ENCODE measurements around the gene FYN. TPM values are rescaled to one million over a fixed set of nuclear protein-coding genes. Genes with fewer than 3 reads are reported as not detected.
A peak's percentile ranks its signal among the peaks of the same experiment; 100 is the strongest.

Gene FYN
- total and polyA plus RNA-seq, 9 of the 15 experiments (the other 6 are each of a cell fraction or from before 2014, with no cell fraction given): 2.9 to 22.1 (median 11.4) TPM

- no peak for TF ChIP-seq TFAP4 (CRISPR knock-in tag; IDR thresholded peaks at IDR 0.05; ENCODE audit: borderline replicate concordance)
- no peak for TF ChIP-seq ZNF212 (CRISPR knock-in tag; IDR thresholded peaks at IDR 0.05)
- TF ChIP-seq, protein P1, sequence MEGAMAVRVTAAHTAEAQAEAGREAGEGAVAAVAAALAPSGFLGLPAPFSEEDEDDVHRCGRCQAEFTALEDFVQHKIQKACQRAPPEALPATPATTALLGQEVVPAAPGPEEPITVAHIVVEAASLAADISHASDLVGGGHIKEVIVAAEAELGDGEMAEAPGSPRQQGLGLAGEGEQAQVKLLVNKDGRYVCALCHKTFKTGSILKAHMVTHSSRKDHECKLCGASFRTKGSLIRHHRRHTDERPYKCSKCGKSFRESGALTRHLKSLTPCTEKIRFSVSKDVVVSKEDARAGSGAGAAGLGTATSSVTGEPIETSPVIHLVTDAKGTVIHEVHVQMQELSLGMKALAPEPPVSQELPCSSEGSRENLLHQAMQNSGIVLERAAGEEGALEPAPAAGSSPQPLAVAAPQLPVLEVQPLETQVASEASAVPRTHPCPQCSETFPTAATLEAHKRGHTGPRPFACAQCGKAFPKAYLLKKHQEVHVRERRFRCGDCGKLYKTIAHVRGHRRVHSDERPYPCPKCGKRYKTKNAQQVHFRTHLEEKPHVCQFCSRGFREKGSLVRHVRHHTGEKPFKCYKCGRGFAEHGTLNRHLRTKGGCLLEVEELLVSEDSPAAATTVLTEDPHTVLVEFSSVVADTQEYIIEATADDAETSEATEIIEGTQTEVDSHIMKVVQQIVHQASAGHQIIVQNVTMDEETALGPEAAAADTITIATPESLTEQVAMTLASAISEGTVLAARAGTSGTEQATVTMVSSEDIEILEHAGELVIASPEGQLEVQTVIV (CRISPR knock-in tag; IDR thresholded peaks at IDR 0.05; ENCODE audit: borderline replicate concordance): no peak
- 0 out of 6 replicates have a peak, but pooled peaks of 1 of the 3 experiments have one; percentile 21 for TF ChIP-seq ZBTB11 (CRISPR knock-in tag; IDR thresholded peaks at IDR 0.05)
- TF ChIP-seq MAZ (CRISPR knock-in tag; conservative IDR thresholded peaks at IDR 0.05 in 1 of 2, IDR thresholded peaks at IDR 0.05 in 1 of 2): peak in 1 of 2 experiments; percentile 64; a peak in 2 of 4 replicates
- TF ChIP-seq EP300 (IDR thresholded peaks at IDR 0.05; ENCODE audit: low read length): peak; percentile 88
- TF ChIP-seq GATAD2A (IDR thresholded peaks at IDR 0.05): 0 out of 2 replicates have a peak, but pooled peaks have one; percentile 26
- no peak for TF ChIP-seq AFF1 (IDR thresholded peaks at IDR 0.05; ENCODE audit: low read depth in 1 of 2, partially characterized antibody in 2 of 2)
- TF ChIP-seq ZNF444 (CRISPR knock-in tag; IDR thresholded peaks at IDR 0.05): no peak
- peak; percentile 38; the same call in 1 of the 2 replicates for TF ChIP-seq MAFF (IDR thresholded peaks at IDR 0.05; ENCODE audit: low read length)
- TF ChIP-seq, protein P2, sequence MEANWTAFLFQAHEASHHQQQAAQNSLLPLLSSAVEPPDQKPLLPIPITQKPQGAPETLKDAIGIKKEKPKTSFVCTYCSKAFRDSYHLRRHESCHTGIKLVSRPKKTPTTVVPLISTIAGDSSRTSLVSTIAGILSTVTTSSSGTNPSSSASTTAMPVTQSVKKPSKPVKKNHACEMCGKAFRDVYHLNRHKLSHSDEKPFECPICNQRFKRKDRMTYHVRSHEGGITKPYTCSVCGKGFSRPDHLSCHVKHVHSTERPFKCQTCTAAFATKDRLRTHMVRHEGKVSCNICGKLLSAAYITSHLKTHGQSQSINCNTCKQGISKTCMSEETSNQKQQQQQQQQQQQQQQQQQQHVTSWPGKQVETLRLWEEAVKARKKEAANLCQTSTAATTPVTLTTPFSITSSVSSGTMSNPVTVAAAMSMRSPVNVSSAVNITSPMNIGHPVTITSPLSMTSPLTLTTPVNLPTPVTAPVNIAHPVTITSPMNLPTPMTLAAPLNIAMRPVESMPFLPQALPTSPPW (CRISPR knock-in tag; IDR thresholded peaks at IDR 0.05): peak; percentile 31; the same call in 1 of the 2 replicates
- TF ChIP-seq TCF7L2 (IDR thresholded peaks at IDR 0.05; ENCODE audit: low read depth, low read length): no peak
- no peak for TF ChIP-seq ZNF77 (CRISPR knock-in tag; IDR thresholded peaks at IDR 0.05)
These were observed 29.7 kb downstream of the FYN start (continued) for GRCh38 chr6:111843347-111844147.

Measured in K562 (cell line).